Measurements from ENCODE around the gene GRM4. TPM values are rescaled to one million over a fixed set of nuclear protein-coding genes. Genes with fewer than 3 reads are reported as not detected.

Gene GRM4
- total RNA-seq, 1 experiment from 2014 or later, result not detected

- CTCF ChIA-PET, result no interaction called here
- Histone ChIP-seq H3K9ac (ENCODE audit: low read length) (no peak overlapping the region), H3K9me2 (replicated peaks; ENCODE audit: low read length) (no peaks in the 10 kb centered on the region), H3K4me3 (ENCODE audit: low read length) (no peak overlapping the region), H3K4me2 (ENCODE audit: low read length) (no peak overlapping the region), H3K4me1 (ENCODE audit: insufficient read depth, low read length) (no peaks in the 10 kb centered on the region), H2AFZ (ENCODE audit: low read length) (no peak overlapping the region), H4K20me1 (ENCODE audit: low read length) (no peaks in the 10 kb centered on the region), H3F3A (ENCODE audit: low read length, unreplicated experiment) (no peaks in the 10 kb centered on the region), H3K79me2 (ENCODE audit: low read length) (no peaks in the 10 kb centered on the region), H3K36me3 (ENCODE audit: low read depth, low read length) (no peaks in the 10 kb centered on the region), H3K9me3 (ENCODE audit: low read length) (no peaks in the 10 kb centered on the region), H3K27me3 (ENCODE audit: low read length) (peaks cover 42% of the 10 kb centered on the region), H3K27ac (ENCODE audit: low read length) (no peak overlapping the region)
- POLR2A ChIA-PET (ENCODE audit: unreplicated experiment), result no interaction called here
- DNase-seq (no peak), ATAC-seq (no peak)
- intact Hi-C loops (cut with micrococcal nuclease), result no loop called here
- no TSS peak for BruUV-seq (replicated peaks)
- TF ChIP-seq, protein P1, sequence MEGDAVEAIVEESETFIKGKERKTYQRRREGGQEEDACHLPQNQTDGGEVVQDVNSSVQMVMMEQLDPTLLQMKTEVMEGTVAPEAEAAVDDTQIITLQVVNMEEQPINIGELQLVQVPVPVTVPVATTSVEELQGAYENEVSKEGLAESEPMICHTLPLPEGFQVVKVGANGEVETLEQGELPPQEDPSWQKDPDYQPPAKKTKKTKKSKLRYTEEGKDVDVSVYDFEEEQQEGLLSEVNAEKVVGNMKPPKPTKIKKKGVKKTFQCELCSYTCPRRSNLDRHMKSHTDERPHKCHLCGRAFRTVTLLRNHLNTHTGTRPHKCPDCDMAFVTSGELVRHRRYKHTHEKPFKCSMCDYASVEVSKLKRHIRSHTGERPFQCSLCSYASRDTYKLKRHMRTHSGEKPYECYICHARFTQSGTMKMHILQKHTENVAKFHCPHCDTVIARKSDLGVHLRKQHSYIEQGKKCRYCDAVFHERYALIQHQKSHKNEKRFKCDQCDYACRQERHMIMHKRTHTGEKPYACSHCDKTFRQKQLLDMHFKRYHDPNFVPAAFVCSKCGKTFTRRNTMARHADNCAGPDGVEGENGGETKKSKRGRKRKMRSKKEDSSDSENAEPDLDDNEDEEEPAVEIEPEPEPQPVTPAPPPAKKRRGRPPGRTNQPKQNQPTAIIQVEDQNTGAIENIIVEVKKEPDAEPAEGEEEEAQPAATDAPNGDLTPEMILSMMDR (conservative IDR thresholded peaks at IDR 0.05; ENCODE audit: low read depth, low read length), result no peak
- TF ChIP-seq EZH2phosphoT487 (IDR thresholded peaks at IDR 0.05; ENCODE audit: borderline replicate concordance, low read length) (no peak), EZH2 (IDR thresholded peaks at IDR 0.05; ENCODE audit: low read length, unreplicated experiment) (no peak)
These were observed 6.9 kb downstream of the GRM4 start for GRCh38 chr6:34138914-34139510.

DNA sequence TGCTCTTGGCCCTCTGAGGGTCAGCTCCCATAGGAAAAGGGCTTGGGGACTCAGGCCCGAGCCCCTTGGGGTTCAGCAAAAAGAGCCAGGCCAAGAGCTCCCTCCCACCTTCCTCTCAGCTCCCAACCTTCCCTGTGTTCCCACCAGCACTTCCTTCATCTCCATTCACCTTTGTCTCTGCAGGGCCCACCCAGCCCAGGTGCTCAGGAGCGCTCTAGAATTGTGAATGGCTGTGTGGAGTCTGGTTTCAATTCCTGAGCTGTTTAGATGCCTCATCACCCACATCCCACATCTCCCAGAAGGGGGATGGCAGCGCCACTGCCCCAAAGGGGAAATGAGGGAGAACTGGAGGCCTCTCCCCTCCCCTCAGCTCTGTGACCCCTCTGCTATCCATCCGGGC lies 7.7 kb downstream of the GRM4 start:
- H3K27ac ChIP-seq (ENCODE audit: low read length), result no peak overlapping the region
- peaks cover 34% of the 10 kb centered on the region for H3K27me3 ChIP-seq (ENCODE audit: low read length)
- no peaks in the 10 kb centered on the region for H4K20me1 ChIP-seq (ENCODE audit: low read length)
- H3K36me3 ChIP-seq (ENCODE audit: low read depth, low read length), result no peaks in the 10 kb centered on the region
- H3F3A ChIP-seq (ENCODE audit: low read length, unreplicated experiment), result no peaks in the 10 kb centered on the region
- H3K4me1 ChIP-seq (ENCODE audit: insufficient read depth, low read length), result no peaks in the 10 kb centered on the region
- H3K4me2 ChIP-seq (ENCODE audit: low read length), result no peak overlapping the region
- no peaks in the 10 kb centered on the region for H3K79me2 ChIP-seq (ENCODE audit: low read length)
- BruUV-seq (replicated peaks), result no TSS peak
- ChIA-PET POLR2A (ENCODE audit: unreplicated experiment) (no interaction called here), CTCF (no interaction called here)
- intact Hi-C loops (cut with micrococcal nuclease), result no loop called here
- TF ChIP-seq, protein P1 (conservative IDR thresholded peaks at IDR 0.05; ENCODE audit: low read depth, low read length), result no peak
- no peak for TF ChIP-seq EZH2phosphoT487 (IDR thresholded peaks at IDR 0.05; ENCODE audit: borderline replicate concordance, low read length)
- no peak for TF ChIP-seq EZH2 (IDR thresholded peaks at IDR 0.05; ENCODE audit: low read length, unreplicated experiment)
- no peak overlapping the region for H3K4me3 ChIP-seq (ENCODE audit: low read length)
- DNase-seq, result no peak
- ATAC-seq, result no peak
- no peak overlapping the region for H3K9ac ChIP-seq (ENCODE audit: low read length)
- H2AFZ ChIP-seq (ENCODE audit: low read length), result no peak overlapping the region
- H3K9me2 ChIP-seq (replicated peaks; ENCODE audit: low read length), result no peaks in the 10 kb centered on the region
- no peaks in the 10 kb centered on the region for H3K9me3 ChIP-seq (ENCODE audit: low read length)

DNA sequence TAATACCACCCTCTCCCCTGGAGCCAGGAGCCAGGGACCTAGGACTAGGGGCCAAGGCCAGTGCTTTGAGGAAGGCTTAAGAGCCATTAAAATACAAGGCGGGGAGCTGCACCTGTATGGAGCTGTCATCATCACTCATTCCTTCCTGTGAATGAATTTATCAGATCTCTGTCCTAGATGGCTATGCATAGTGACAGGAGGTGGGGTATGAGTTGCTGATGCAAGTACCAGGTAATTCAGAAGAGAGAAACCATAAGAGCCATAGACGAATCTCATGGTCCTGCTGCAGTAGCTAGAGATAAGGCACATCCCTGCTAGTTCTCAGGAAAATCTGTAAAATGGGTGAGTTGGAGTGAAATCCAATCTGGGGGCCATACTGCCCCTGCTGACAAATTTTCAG lies 10.3 kb downstream of the GRM4 start:
- Histone ChIP-seq H3K9me3 (ENCODE audit: low read length) (no peaks in the 10 kb centered on the region), H3K36me3 (ENCODE audit: low read depth, low read length) (no peaks in the 10 kb centered on the region), H3K4me2 (ENCODE audit: low read length) (no peak overlapping the region), H3K4me1 (ENCODE audit: insufficient read depth, low read length) (no peaks in the 10 kb centered on the region), H3K9ac (ENCODE audit: low read length) (no peak overlapping the region), H3K79me2 (ENCODE audit: low read length) (no peaks in the 10 kb centered on the region), H3K27ac (ENCODE audit: low read length) (no peak overlapping the region), H3K4me3 (ENCODE audit: low read length) (no peak overlapping the region), H3K9me2 (replicated peaks; ENCODE audit: low read length) (no peaks in the 10 kb centered on the region), H3F3A (ENCODE audit: low read length, unreplicated experiment) (no peaks in the 10 kb centered on the region), H4K20me1 (ENCODE audit: low read length) (no peaks in the 10 kb centered on the region), H3K27me3 (ENCODE audit: low read length) (peaks cover 25% of the 10 kb centered on the region; the same call in 1 of the 2 replicates), H2AFZ (ENCODE audit: low read length) (no peak overlapping the region)
- no peak for DNase-seq
- intact Hi-C loops (cut with micrococcal nuclease), result no loop called here
- ChIA-PET CTCF (no interaction called here), POLR2A (ENCODE audit: unreplicated experiment) (no interaction called here)
- ATAC-seq, result no peak
- TF ChIP-seq EZH2 (IDR thresholded peaks at IDR 0.05; ENCODE audit: low read length, unreplicated experiment) (no peak), EZH2phosphoT487 (IDR thresholded peaks at IDR 0.05; ENCODE audit: borderline replicate concordance, low read length) (no peak)
- TF ChIP-seq, protein P1 (conservative IDR thresholded peaks at IDR 0.05; ENCODE audit: low read depth, low read length), result no peak
- no TSS peak for BruUV-seq (replicated peaks)
